OCI-LY1 (cell line): ENCODE results near the gene GNAT1.

Experiments used
- CTCF ChIP-seq: fragments of 200-600 bp; sonication (generic), shearing (Covaris generic); IDR thresholded peaks from 2 replicates; pipeline ENCODE4 v1.5.1; 2017; ENCODE audit warnings: mild to moderate bottlenecking, antibody characterized with exemption, low read length, moderate library complexity, mixed read lengths
- EZH2 ChIP-seq: fragments of 200-600 bp; sonication (generic), shearing (Covaris generic); IDR thresholded peaks from 2 replicates; pipeline ENCODE4 v1.8.0; 2017; ENCODE audit warnings: borderline replicate concordance, mixed run types, mild to moderate bottlenecking, antibody characterized with exemption, low read length, moderate library complexity, mixed read lengths

DNA sequence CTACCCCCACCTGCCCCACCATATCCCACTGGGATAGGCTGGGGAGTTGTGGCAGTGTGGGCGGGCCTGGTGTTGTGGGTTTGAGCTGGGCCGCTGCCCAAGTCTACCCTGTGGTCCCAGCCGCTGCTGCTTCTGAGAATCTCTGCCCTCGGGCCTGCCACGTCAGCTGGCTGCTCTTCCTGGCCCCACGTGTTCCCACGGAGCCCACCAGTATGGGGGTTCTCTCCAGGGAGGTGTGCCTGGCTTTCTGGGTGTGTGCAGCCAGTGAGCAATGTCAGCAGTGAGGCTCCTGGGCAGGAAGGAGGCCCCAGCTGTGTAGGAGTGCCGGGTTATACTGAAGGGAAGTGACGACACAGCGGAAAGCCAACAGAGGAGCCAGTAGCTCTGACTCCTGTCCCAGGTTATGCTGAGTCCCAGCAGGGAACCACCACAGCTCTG, 55.1 kb downstream of the GNAT1 start:
- TF ChIP-seq CTCF (peak; percentile 4; the same call in 1 of the 2 replicates), EZH2 (no peak)
